ENCODE results near the gene OR52N5. TPM values are rescaled to one million over a fixed set of nuclear protein-coding genes. Genes with fewer than 3 reads are reported as not detected.

OR52N5 gene
- total RNA-seq, 1 donor from 2014 or later: not detected

DNA sequence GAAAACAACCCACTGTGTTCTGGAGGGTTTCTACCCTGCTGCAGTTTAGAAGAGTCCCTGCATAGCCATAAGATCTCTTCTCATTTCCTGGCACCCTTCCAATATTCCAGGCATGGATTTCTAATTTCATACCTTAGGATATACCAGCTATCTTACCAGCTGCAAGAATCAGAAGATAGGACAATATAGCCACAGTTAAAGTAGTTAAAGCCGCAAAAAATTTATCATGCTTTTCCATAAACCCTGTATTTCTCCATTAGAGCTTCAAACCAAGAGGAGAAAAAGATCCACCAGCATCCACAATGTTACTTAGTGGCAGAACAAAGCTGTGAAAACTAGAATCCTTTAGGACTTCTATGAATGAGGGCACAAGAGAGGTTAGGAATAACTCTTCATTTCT lies 55.5 kb downstream of the OR52N5 start:
- Mint-ChIP-seq H3K9me3 (ENCODE audit: unreplicated experiment) (peaks cover 1% of the 10 kb centered on the region), H3K36me3 (ENCODE audit: unreplicated experiment) (no peaks in the 10 kb centered on the region)
- TF ChIP-seq, protein P1, sequence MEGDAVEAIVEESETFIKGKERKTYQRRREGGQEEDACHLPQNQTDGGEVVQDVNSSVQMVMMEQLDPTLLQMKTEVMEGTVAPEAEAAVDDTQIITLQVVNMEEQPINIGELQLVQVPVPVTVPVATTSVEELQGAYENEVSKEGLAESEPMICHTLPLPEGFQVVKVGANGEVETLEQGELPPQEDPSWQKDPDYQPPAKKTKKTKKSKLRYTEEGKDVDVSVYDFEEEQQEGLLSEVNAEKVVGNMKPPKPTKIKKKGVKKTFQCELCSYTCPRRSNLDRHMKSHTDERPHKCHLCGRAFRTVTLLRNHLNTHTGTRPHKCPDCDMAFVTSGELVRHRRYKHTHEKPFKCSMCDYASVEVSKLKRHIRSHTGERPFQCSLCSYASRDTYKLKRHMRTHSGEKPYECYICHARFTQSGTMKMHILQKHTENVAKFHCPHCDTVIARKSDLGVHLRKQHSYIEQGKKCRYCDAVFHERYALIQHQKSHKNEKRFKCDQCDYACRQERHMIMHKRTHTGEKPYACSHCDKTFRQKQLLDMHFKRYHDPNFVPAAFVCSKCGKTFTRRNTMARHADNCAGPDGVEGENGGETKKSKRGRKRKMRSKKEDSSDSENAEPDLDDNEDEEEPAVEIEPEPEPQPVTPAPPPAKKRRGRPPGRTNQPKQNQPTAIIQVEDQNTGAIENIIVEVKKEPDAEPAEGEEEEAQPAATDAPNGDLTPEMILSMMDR (IDR thresholded peaks at IDR 0.05; ENCODE audit: partially characterized antibody, unreplicated experiment): no peak

DNA sequence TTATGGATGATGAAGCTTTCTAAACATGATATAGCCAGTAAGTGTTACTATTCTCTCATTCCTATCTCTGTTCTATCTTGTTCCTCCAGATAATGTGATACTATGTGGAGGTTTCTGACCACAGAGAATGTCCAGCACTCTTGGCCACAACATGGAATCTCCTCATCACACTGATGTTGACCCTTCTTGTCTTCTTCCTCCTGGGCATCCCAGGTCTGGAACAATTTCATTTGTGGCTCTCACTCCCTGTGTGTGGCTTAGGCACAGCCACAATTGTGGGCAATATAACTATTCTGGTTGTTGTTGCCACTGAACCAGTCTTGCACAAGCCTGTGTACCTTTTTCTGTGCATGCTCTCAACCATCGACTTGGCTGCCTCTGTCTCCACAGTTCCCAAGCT lies 56.8 kb downstream of the OR52N5 start:
- Mint-ChIP-seq H3K4me1 (ENCODE audit: low read depth, unreplicated experiment) (no peaks in the 10 kb centered on the region), H3K36me3 (ENCODE audit: unreplicated experiment) (no peaks in the 10 kb centered on the region), H3K27ac (ENCODE audit: unreplicated experiment) (no peak overlapping the region), H3K4me3 (ENCODE audit: unreplicated experiment) (no peak overlapping the region), H3K9me3 (ENCODE audit: unreplicated experiment) (peaks cover 1% of the 10 kb centered on the region), H3K27me3 (ENCODE audit: unreplicated experiment) (peaks cover 3% of the 10 kb centered on the region)
- TF ChIP-seq, protein P1 (IDR thresholded peaks at IDR 0.05; ENCODE audit: partially characterized antibody, unreplicated experiment): no peak
- no peak for DNase-seq

More for the DNA sequence above, 55.5 kb downstream of the OR52N5 start:
- H3K4me1 Mint-ChIP-seq (ENCODE audit: low read depth, unreplicated experiment): no peaks in the 10 kb centered on the region
- peaks cover 3% of the 10 kb centered on the region for H3K27me3 Mint-ChIP-seq (ENCODE audit: unreplicated experiment)
- no peak overlapping the region for H3K27ac Mint-ChIP-seq (ENCODE audit: unreplicated experiment)
- no peak overlapping the region for H3K4me3 Mint-ChIP-seq (ENCODE audit: unreplicated experiment)
- DNase-seq: no peak

Other genes starting within 250 kb of the OR52N5 start
- gene OR52H1, start 234.8 kb downstream of the OR52N5 start, total RNA-seq (ENCODE audit: unreplicated experiment): not detected
- gene OR52B6, start 202.5 kb downstream of the OR52N5 start, total RNA-seq (ENCODE audit: unreplicated experiment): not detected
- 0.64 TPM for gene TRIM6, start 186.7 kb downstream of the OR52N5 start, total RNA-seq (ENCODE audit: unreplicated experiment)
- gene TRIM34, start 158.4 kb downstream of the OR52N5 start, total RNA-seq (ENCODE audit: unreplicated experiment): not detected
- 2.6 TPM for gene TRIM5, start 98.3 kb downstream of the OR52N5 start, total RNA-seq (ENCODE audit: unreplicated experiment)
- gene TRIM22, start 93.6 kb downstream of the OR52N5 start, total RNA-seq (ENCODE audit: unreplicated experiment): 5.0 TPM
- gene OR56B1, start 46.9 kb downstream of the OR52N5 start, total RNA-seq (ENCODE audit: unreplicated experiment): not detected
- not detected for gene OR52N4, start 29.1 kb downstream of the OR52N5 start, total RNA-seq (ENCODE audit: unreplicated experiment)
- not detected for gene OR52N1, start 7.9 kb upstream of the OR52N5 start, total RNA-seq (ENCODE audit: unreplicated experiment)
- not detected for gene OR52N2, start 25.6 kb upstream of the OR52N5 start, total RNA-seq (ENCODE audit: unreplicated experiment)
- gene OR52E6, start 58.5 kb upstream of the OR52N5 start, total RNA-seq (ENCODE audit: unreplicated experiment): not detected
- not detected for gene OR52E8, start 74.3 kb upstream of the OR52N5 start, total RNA-seq (ENCODE audit: unreplicated experiment)
- not detected for gene OR52E4, start 97.3 kb upstream of the OR52N5 start, total RNA-seq (ENCODE audit: unreplicated experiment)
- gene OR52E5, start 109.9 kb upstream of the OR52N5 start, total RNA-seq (ENCODE audit: unreplicated experiment): not detected
- not detected for gene OR56A3, start 158.9 kb upstream of the OR52N5 start, total RNA-seq (ENCODE audit: unreplicated experiment)
- gene OR56A5, start 185.1 kb upstream of the OR52N5 start, total RNA-seq (ENCODE audit: unreplicated experiment): not detected
- not detected for gene OR52L1, start 203.6 kb upstream of the OR52N5 start, total RNA-seq (ENCODE audit: unreplicated experiment)
- 0.34 TPM for gene OR56A4, start 223.6 kb upstream of the OR52N5 start, total RNA-seq (ENCODE audit: unreplicated experiment)
- 0.15 TPM for gene OR56A1, start 247.4 kb upstream of the OR52N5 start, total RNA-seq (ENCODE audit: unreplicated experiment)

All from glutamatergic neuron (in vitro differentiated cells).